Subcutaneous adipose tissue (tissue), 4 donors: Measurements from ENCODE around the gene UNC13D. TPM values are rescaled to one million over a fixed set of nuclear protein-coding genes. Genes with fewer than 3 reads are reported as not detected.

Experiments used
- CTCF ChIP-seq: fragments of 450-650 bp; IDR thresholded peaks from one replicate; pipeline ENCODE4 v1.5.1; 2016; ENCODE audit warnings: low read depth, mild to moderate bottlenecking, control low read depth, antibody characterized with exemption, moderate library complexity
- total RNA-seq, 4 donors: library from RNA; depleted of rRNA; stranded (reverse); fragments of >200 nt; gene quantifications; one replicate each; pipeline ENCODE4 v1.1.0, GENCODE V29; 2016

Gene UNC13D
- total RNA-seq, result 1 to 10 TPM; 4.7 to 9.7 (median 8.5) TPM

DNA sequence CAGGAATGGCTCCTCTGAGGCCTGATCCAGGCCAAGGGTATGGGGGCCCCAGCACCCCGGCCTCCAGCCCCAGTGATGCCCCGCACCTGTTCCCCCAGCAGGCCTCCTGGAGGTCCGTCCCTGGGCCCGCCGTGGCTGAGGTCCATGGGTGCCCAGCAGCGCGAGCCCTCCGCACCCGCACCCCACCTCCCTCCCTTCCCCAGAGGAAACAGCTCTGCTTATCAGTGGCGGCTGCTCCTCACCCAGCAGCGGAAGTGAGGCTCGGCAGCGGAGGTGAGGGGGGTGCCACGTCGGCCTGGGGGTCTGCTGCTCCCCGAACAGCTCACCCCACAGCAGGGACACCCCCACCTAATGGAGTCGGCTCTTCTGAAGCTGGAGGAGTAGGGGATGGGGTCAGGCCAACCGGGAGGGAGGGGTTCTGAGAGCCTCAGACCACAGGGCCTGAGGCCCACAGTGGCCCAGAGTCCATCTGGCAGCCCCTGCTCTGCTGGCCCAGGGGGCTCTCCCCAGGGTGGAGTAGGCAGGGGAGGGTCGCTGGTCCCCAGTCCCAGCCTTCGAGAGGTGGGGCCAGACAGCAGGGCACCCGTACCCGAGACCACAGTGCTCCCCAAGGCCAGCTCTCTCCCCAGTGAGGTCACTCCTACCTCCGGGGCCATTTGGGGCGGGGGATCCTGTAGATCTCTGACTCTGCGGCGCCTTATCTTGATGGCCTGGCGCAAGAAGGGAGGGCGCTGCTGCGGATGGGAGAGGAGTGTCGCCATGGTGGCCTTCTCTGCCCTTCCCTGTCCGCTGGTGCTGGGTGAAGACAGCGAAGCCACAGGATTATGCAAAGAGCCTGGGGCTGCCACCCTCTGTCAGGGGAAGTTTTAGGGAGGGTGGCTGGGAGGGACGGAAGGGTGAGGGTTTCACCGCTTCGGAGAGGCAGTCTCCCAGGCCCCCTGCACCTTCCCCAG lies at the start of gene UNC13D:
Gene UNC13D (minus strand): TSS at position 828 of the 953 bp plus-strand sequence. CDS start 67 bp downstream, at position 761.
- no peak for TF ChIP-seq CTCF

DNA sequence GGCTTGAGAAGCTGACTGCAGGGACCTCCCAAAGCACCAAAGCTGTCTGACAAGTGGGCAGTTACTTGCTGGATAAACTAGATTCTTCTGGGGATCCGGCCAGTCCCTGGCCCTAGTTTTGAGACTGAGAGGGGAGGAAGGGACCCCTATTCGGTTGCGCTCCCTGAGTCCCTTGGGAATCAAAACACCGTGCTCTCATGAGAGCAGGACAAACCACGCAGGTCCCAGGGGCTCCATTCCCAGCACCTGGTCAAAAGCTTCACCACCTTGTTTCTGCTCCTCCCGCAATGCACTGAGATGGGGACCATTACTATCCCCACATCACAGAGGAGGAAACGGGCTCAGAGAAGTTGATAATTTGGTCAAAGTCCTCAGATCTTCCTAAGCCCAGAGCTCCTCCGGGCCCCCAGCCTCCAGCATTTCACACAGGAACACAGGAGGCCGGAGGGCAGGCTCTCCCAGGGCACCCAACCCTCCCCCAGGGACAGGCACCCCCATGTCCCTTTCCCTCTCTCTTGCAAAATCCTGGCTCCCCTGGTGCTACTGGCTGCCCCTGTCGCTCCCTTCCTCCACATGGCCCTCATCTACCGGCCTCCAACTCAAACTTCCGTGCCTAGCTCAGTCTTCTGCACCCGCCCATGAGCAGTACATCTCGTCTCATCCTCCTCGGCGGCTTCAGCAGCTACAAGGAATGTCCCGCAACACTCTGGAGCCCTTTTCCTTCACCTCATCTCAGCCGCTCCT lies 49.3 kb upstream of the UNC13D start:
- no peak for TF ChIP-seq CTCF

DNA sequence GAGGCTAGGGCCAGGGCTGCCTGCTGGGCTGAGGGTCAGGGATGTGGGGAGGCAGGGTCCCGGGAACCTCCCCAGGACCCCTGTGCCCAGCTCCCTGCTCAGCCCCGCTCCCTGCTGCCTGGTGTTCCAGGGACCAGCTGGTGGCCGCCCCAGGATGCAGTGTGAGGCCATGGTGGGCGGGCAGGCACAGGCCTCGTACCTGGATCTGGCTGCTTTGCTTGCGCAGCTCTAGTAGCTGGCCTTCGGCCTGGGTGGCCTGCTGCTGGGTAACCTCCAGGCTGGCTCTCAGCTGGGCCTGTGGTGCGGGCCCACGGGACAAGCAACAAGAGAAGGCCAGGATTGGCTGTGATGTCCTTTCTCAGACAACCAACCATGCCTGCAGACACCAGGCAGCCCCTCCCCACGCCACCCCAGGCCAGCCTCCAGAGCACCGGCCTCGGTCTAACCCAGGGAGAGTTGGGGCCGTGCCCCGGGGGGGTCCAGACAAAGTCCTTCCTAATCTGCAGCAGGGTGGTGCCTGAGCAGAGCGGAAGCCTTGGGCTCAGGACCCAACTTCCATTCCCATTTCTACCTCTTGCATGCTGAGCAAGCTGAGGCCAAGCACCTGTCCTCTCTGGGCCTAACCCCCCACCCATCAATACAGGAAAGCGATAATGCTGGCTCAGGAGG lies 48.5 kb upstream of the UNC13D start:
- TF ChIP-seq CTCF, result no peak

GRCh38 chr17:75891605-75892555 lies 47.7 kb upstream of the UNC13D start:
- no peak for TF ChIP-seq CTCF

- TF ChIP-seq CTCF, result no peak
Measured at GRCh38 chr17:75891022-75891604, 46.9 kb upstream of the UNC13D start.

GRCh38 chr17:75889454-75889853 lies 45.2 kb upstream of the UNC13D start:
- no peak for TF ChIP-seq CTCF
